Mesendoderm (in vitro differentiated cells): ENCODE results near the gene RNU6-9. TPM values are rescaled to one million over a fixed set of nuclear protein-coding genes. Genes with fewer than 3 reads are reported as not detected.
A peak's percentile ranks its signal among the peaks of the same experiment; 100 is the strongest.

Source experiments
- DNase-seq: peaks from one replicate; pipeline ENCODE4 v3.0.0; 2013
- H2AK5ac ChIP-seq: 2 replicates; pipeline ENCODE4 v1.6.1; 2013; ENCODE audit warnings: low read length, inconsistent platforms
- H2BK120ac ChIP-seq: 2 replicates; pipeline ENCODE4 v1.6.1; 2013; ENCODE audit warnings: low read depth, mild to moderate bottlenecking, low read length, moderate library complexity, mixed read lengths
- H2BK15ac ChIP-seq: replicated peaks from 2 replicates; pipeline ENCODE4 v1.6.1; 2013; ENCODE audit warnings: low read depth, mild to moderate bottlenecking, moderate library complexity
- H2BK5ac ChIP-seq: 2 replicates; pipeline ENCODE4 v1.6.1; 2013; ENCODE audit warnings: low read length, inconsistent platforms
- H3K18ac ChIP-seq: 2 replicates; pipeline ENCODE4 v1.6.1; 2013; ENCODE audit warnings: mild to moderate bottlenecking, low read length, mixed read lengths
- H3K23ac ChIP-seq: one replicate; pipeline ENCODE4 v1.6.1; 2013; ENCODE audit warnings: low read length
- H3K27ac ChIP-seq: 2 replicates; pipeline ENCODE4 v1.5.1; 2013; ENCODE audit warnings: low read depth, mild to moderate bottlenecking, inconsistent platforms, low read length, moderate library complexity
- H3K27me3 ChIP-seq: 2 replicates; pipeline ENCODE4 v1.6.1; 2013; ENCODE audit warnings: low read length, control low read depth, mild to moderate bottlenecking, inconsistent platforms; ENCODE audit not compliant: insufficient read depth, poor library complexity
- H3K36me3 ChIP-seq: 2 replicates; pipeline ENCODE4 v1.6.1; 2013; ENCODE audit warnings: low read length, inconsistent platforms; ENCODE audit not compliant: control insufficient read depth, insufficient read depth
- H3K4ac ChIP-seq: one replicate; pipeline ENCODE4 v1.6.1; 2013; ENCODE audit warnings: low read depth, mild to moderate bottlenecking, low read length, moderate library complexity
- H3K4me1 ChIP-seq: 2 replicates; pipeline ENCODE4 v1.6.1; 2013; ENCODE audit warnings: low read depth, low read length, inconsistent platforms; ENCODE audit not compliant: control insufficient read depth
- H3K4me2 ChIP-seq: 2 replicates; pipeline ENCODE4 v1.6.1; 2013; ENCODE audit warnings: low read length
- H3K4me3 ChIP-seq: 2 replicates; pipeline ENCODE4 v1.5.1; 2013; ENCODE audit warnings: mild to moderate bottlenecking, low read length
- H3K56ac ChIP-seq: one replicate; pipeline ENCODE4 v1.6.1; 2013; ENCODE audit warnings: low read length
- H3K79me1 ChIP-seq: 2 replicates; pipeline ENCODE4 v1.6.1; 2013; ENCODE audit warnings: low read length, inconsistent platforms
- H3K79me2 ChIP-seq: 2 replicates; pipeline ENCODE4 v1.6.1; 2013; ENCODE audit warnings: mild to moderate bottlenecking, low read length; ENCODE audit not compliant: control insufficient read depth, insufficient read depth
- H3K9ac ChIP-seq: 2 replicates; pipeline ENCODE4 v1.6.1; 2013; ENCODE audit warnings: low read length, inconsistent platforms
- H4K5ac ChIP-seq: one replicate; pipeline ENCODE4 v1.6.1; 2013; ENCODE audit warnings: low read length
- H4K8ac ChIP-seq: one replicate; pipeline ENCODE4 v1.6.1; 2013; ENCODE audit warnings: low read depth, mild to moderate bottlenecking, control low read depth, low read length, moderate library complexity
- WGBS: extraction: QIAGEN DNeasy Blood & Tissue Kit; methylation state at CpG from one replicate; pipeline ENCODE4 v1.1.7; 2013; ENCODE audit warnings: low lambda C conversion rate, missing lambda C conversion rate; ENCODE audit not compliant: insufficient coverage; ENCODE audit errors: extremely low coverage; 5-methylcytosine and 5-hydroxymethylcytosine counted together
- polyA plus RNA-seq, 2 experiments: library from polyadenylated mRNA; stranded (reverse); fragments of 200-250 nt; gene quantifications; one replicate each; pipeline ENCODE4 v1.2.3, GENCODE V29; 2013

Gene RNU6-9
- polyA plus RNA-seq (2013, experiment 1 of 2): not detected
- not detected for polyA plus RNA-seq (2013, experiment 2 of 2)

DNA sequence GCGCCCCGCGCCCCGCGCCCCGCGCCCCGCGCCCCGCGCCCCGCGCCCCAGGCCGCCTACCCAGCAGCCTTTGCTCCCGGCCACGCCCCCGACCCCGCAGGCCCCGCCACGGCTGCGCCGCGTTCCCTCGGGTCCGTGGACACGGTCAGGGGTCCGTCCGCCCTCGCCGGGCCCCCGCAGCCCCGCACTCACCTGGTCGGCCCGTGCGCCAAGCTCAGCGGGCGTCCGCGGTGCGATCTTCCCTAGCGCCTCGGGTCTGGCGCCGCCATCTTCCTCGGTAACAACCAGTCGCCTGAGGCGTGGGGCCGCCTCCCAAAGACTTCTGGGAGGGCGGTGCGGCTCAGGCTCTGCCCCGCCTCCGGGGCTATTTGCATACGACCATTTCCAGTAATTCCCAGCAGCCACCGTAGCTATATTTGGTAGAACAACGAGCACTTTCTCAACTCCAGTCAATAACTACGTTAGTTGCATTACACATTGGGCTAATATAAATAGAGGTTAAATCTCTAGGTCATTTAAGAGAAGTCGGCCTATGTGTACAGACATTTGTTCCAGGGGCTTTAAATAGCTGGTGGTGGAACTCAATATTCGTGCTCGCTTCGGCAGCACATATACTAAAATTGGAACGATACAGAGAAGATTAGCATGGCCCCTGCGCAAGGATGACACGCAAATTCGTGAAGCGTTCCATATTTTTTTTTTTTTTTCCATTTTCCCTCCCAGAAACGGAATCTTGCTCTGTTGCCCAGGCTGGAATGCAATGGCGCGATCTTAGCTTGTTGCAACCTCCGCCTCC lies at the start of gene RNU6-9, which contains the start of gene MED16:
Gene RNU6-9, plus strand, starts transcription at position 591 of the 796 bp plus-strand sequence.
Gene MED16, minus strand, starts transcription at position 294 of the 796 bp plus-strand sequence. CDS start 2,056 bp downstream, outside the sequence.
- Histone ChIP-seq H3K27me3 (no peaks in the 10 kb centered on the region), H2AK5ac (peak within 1 kb of the TSS; percentile 38), H3K36me3 (no peaks in the 10 kb centered on the region), H2BK15ac (no peak within 1 kb of the TSS), H4K5ac (no peak within 1 kb of the TSS), H3K18ac (peak within 1 kb of the TSS; percentile 98), H3K23ac (peak within 1 kb of the TSS; percentile 94), H3K4me2 (peak within 1 kb of the TSS; percentile 78), H3K4me1 (no peaks in the 10 kb centered on the region), H4K8ac (peak within 1 kb of the TSS; percentile 97), H3K9ac (peak within 1 kb of the TSS; percentile 96), H3K27ac (peak within 1 kb of the TSS; percentile 92), H3K79me1 (no peaks in the 10 kb centered on the region), H3K4ac (peak within 1 kb of the TSS; percentile 89), H3K4me3 (peak within 1 kb of the TSS; percentile 83), H2BK5ac (peak within 1 kb of the TSS; percentile 97), H3K79me2 (peaks cover 3% of the 10 kb centered on the region), H3K56ac (peak within 1 kb of the TSS; percentile 99), H2BK120ac (peak within 1 kb of the TSS; percentile 82)
- no CpG with 5 or more reads among the region's 69 CpGs for WGBS
- DNase-seq: peak; percentile 95

DNA sequence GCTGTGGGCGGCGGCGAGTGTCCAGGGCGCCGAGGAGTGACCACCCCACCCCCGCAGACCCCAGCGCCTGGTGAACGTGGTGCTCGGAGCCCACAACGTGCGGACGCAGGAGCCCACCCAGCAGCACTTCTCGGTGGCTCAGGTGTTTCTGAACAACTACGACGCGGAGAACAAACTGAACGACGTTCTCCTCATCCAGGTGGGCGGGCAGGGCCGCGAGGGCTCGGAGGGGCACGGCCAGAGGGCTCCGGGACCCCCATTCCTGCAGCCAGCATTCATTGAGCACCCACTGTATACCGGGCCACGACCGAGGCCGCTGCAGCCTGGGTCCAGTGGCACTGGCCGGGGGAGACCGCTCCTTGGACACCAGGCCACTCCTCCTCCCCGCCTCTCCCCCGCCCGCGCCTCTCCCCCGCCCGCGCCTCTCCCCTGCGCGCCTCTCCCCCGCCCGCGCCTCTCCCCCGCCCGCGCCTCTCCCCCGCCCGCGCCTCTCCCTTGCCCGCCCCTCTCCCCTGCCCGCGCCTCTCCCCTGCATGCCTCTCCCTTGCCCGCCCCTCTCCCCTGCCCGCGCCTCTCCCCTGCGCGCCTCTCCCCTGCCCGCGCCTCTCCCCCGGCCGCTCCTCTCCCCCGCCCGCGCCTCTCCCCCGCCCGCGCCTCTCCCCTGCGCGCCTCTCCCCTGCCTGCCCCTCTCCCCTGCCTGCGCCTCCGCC lies 49.3 kb upstream of the RNU6-9 start:
- Histone ChIP-seq H3K4me3 (no peak overlapping the region), H3K4me2 (no peak overlapping the region), H3K4me1 (no peaks in the 10 kb centered on the region), H3K4ac (no peak overlapping the region), H3K36me3 (no peaks in the 10 kb centered on the region), H2BK15ac (no peak overlapping the region), H3K9ac (no peak overlapping the region), H4K8ac (no peak overlapping the region), H3K79me1 (no peaks in the 10 kb centered on the region), H3K27ac (no peak overlapping the region), H2AK5ac (no peak overlapping the region), H3K79me2 (no peaks in the 10 kb centered on the region), H3K23ac (no peak overlapping the region), H3K27me3 (peaks cover 9% of the 10 kb centered on the region), H3K18ac (no peak overlapping the region), H2BK120ac (no peak overlapping the region), H4K5ac (no peak overlapping the region), H2BK5ac (no peak overlapping the region), H3K56ac (no peak overlapping the region)
- no peak for DNase-seq
- no CpG with 5 or more reads among the region's 70 CpGs for WGBS

DNA sequence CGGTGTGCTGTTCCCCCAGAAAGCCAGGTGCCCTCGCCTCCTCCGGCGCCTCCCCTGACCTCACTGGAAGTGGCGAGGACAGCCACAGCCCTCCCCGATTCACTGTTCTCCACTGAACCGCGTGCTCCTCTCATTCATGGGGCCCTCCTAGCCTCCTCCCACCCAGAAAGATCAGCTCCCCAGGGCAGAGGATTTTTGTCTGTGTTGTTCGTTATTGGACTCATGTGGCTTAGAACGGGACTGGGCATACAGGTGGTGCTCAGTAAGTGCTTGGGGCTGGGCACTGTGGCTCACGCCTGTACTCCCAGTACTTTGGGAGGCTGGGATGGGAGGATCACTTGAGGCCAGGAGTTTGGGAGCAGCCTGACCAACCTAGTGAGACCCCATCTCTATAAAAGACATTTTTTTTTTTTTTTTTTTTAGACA lies 48.7 kb upstream of the RNU6-9 start:
- no peak overlapping the region for H3K9ac ChIP-seq
- no peak overlapping the region for H2BK5ac ChIP-seq
- no peak overlapping the region for H2BK15ac ChIP-seq
- H3K36me3 ChIP-seq: no peaks in the 10 kb centered on the region
- no peaks in the 10 kb centered on the region for H3K79me2 ChIP-seq
- H3K27me3 ChIP-seq: peaks cover 9% of the 10 kb centered on the region
- H3K79me1 ChIP-seq: no peaks in the 10 kb centered on the region
- no peak overlapping the region for H4K5ac ChIP-seq
- H3K27ac ChIP-seq: no peak overlapping the region
- WGBS: no CpG with 5 or more reads among the region's 11 CpGs
- H3K4ac ChIP-seq: no peak overlapping the region
- H2AK5ac ChIP-seq: no peak overlapping the region
- no peaks in the 10 kb centered on the region for H3K4me1 ChIP-seq
- H3K18ac ChIP-seq: no peak overlapping the region
- no peak for DNase-seq
- no peak overlapping the region for H3K4me2 ChIP-seq
- no peak overlapping the region for H3K23ac ChIP-seq
- H3K56ac ChIP-seq: no peak overlapping the region
- no peak overlapping the region for H4K8ac ChIP-seq
- H2BK120ac ChIP-seq: no peak overlapping the region
- H3K4me3 ChIP-seq: no peak overlapping the region

DNA sequence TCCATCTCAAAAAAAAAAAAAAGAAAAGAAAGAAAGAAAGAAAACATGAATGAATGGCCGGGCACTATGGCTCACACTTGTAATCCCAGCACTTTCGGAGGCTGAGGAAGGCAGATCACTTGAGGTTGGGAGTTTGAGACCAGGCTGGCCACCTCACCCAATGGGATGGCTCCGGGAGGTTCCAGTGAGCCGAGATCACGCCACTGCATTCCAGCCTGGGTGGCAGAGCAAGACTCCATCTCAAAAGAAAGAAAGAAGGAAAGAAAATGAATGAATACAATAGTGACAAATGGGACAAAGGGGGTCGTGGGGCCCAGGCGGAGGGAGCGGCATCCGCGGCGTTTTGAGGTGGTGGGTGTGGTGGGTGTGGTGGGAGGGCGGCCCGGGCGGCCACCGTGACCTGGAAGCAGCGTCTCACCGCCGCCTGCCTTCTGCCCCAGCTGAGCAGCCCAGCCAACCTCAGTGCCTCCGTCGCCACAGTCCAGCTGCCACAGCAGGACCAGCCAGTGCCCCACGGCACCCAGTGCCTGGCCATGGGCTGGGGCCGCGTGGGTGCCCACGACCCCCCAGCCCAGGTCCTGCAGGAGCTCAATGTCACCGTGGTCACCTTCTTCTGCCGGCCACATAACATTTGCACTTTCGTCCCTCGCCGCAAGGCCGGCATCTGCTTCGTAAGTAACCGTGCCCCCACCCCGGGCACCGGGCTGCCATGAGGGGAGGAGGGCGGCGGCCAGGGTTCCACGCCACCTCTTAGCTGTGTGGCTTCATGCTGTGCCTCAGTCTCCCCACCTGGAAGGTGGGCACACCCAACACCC lies 47.4 kb upstream of the RNU6-9 start:
- Histone ChIP-seq H3K27me3 (peaks cover 9% of the 10 kb centered on the region), H3K27ac (no peak overlapping the region), H3K18ac (no peak overlapping the region), H3K23ac (no peak overlapping the region), H4K5ac (no peak overlapping the region), H2BK5ac (no peak overlapping the region), H3K79me2 (no peaks in the 10 kb centered on the region), H3K4me2 (no peak overlapping the region), H3K4me1 (no peaks in the 10 kb centered on the region), H3K79me1 (no peaks in the 10 kb centered on the region), H3K56ac (no peak overlapping the region), H3K4ac (no peak overlapping the region), H3K36me3 (no peaks in the 10 kb centered on the region), H3K4me3 (no peak overlapping the region), H3K9ac (no peak overlapping the region), H2BK15ac (no peak overlapping the region), H2AK5ac (no peak overlapping the region), H2BK120ac (no peak overlapping the region), H4K8ac (no peak overlapping the region)
- DNase-seq: no peak
- no CpG with 5 or more reads among the region's 37 CpGs for WGBS

DNA sequence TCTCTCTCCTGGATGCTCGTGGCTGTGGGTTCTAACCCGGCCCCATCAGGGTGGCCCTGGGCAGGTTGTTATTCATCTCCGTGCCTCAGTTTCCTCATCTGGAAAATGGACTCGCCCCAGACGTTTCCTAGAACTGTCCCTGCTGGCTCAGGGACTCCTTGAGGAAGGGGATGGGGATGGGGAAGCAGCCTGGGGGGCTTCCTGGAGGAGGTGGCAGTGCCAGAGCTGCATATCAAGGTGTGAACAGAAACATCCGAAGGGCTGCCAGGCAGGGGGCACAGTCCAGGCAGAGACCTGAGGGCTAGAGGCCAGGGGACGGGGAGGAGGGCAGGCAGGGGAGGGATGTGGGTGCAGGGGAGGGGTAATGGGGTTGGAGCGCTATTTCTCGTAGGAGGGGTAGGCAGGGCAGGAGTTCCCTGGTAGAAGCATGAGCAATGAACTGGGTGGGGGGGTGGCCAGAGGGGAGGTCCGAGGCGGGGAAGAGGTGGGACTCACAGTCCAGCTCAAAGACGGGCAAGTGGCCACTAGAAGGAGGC lies 44.8 kb upstream of the RNU6-9 start:
- H2AK5ac ChIP-seq: no peak overlapping the region
- H3K9ac ChIP-seq: no peak overlapping the region
- no peak overlapping the region for H3K27ac ChIP-seq
- H3K56ac ChIP-seq: no peak overlapping the region
- no CpG with 5 or more reads among the region's 12 CpGs for WGBS
- H3K23ac ChIP-seq: no peak overlapping the region
- H4K5ac ChIP-seq: no peak overlapping the region
- no peaks in the 10 kb centered on the region for H3K79me2 ChIP-seq
- no peak for DNase-seq
- H3K4me2 ChIP-seq: no peak overlapping the region
- no peaks in the 10 kb centered on the region for H3K79me1 ChIP-seq
- peaks cover 5% of the 10 kb centered on the region for H3K27me3 ChIP-seq
- no peak overlapping the region for H2BK15ac ChIP-seq
- no peaks in the 10 kb centered on the region for H3K4me1 ChIP-seq
- H2BK5ac ChIP-seq: no peak overlapping the region
- no peak overlapping the region for H4K8ac ChIP-seq
- no peak overlapping the region for H2BK120ac ChIP-seq
- no peak overlapping the region for H3K4me3 ChIP-seq
- no peak overlapping the region for H3K4ac ChIP-seq
- no peak overlapping the region for H3K18ac ChIP-seq
- H3K36me3 ChIP-seq: no peaks in the 10 kb centered on the region
